Activated CD8-positive, alpha-beta T cell treated with anti-CD3 and anti-CD28 coated beads for 36 hours (primary cell): ENCODE results near the gene SUCNR1. TPM values are rescaled to one million over a fixed set of nuclear protein-coding genes. Genes with fewer than 3 reads are reported as not detected.
"Not testable (repeated sequence)": the region's sequence is repeated elsewhere in the genome, so short reads cannot be mapped to it uniquely, and the experiment has no call there.

ENCODE experiments used
- ATAC-seq: fragments of 200-7000 bp; cut with Tn5 transposase; one replicate; pipeline ENCODE4 v1.10.0; 2021; ENCODE audit warnings: mild to moderate bottlenecking, moderate library complexity
- CTCF ChIA-PET: fragments of 350-600 bp; sonication (Branson Sonifier 250); formaldehyde crosslinking; loops from one replicate; lab custom pipeline; 2021; ENCODE audit warnings: antibody characterized with exemption; lab: Charles Lee
- POLR2A ChIA-PET: fragments of 350-600 bp; sonication (Branson Sonifier 250); formaldehyde crosslinking; loops from one replicate; lab custom pipeline; 2021; ENCODE audit warnings: antibody characterized with exemption; lab: Charles Lee
- DNase-seq: peaks from one replicate; pipeline ENCODE4 v3.0.0-alpha.2; 2020
- H3K27ac Mint-ChIP-seq: one replicate; pipeline ENCODE4 v1.8.0; 2021; ENCODE audit warnings: mild to moderate bottlenecking, mixed read lengths
- H3K27me3 Mint-ChIP-seq: one replicate; pipeline ENCODE4 v1.8.0; 2021; ENCODE audit warnings: mixed read lengths
- H3K36me3 Mint-ChIP-seq: one replicate; pipeline ENCODE4 v1.8.0; 2021; ENCODE audit warnings: low read depth, mixed read lengths
- H3K4me1 Mint-ChIP-seq: one replicate; pipeline ENCODE4 v1.8.0; 2021; ENCODE audit warnings: low read depth, mixed read lengths
- H3K4me3 Mint-ChIP-seq: one replicate; pipeline ENCODE4 v1.8.0; 2021; ENCODE audit warnings: mild to moderate bottlenecking, moderate library complexity, mixed read lengths
- H3K9me3 Mint-ChIP-seq: one replicate; pipeline ENCODE4 v1.8.0; 2021; ENCODE audit warnings: mixed read lengths
- intact Hi-C: fragments of 100-400 bp; cut with micrococcal nuclease; formaldehyde crosslinking; loops from one replicate; pipeline ENCODE4 v1.10.0; 2022
- total RNA-seq, 2 experiments: library from RNA; stranded (reverse); gene quantifications; one replicate each; pipeline ENCODE4 v1.2.3, GENCODE V29; 2021
- TF ChIP-seq, protein P1 (sequence below): fragments of 200-600 bp; IDR thresholded peaks from one replicate; pipeline ENCODE4 v1.8.0; 2022; ENCODE audit warnings: antibody characterized with exemption, mild to moderate bottlenecking

Gene SUCNR1
- total RNA-seq, 2 experiments from 2014 or later, result not detected

DNA sequence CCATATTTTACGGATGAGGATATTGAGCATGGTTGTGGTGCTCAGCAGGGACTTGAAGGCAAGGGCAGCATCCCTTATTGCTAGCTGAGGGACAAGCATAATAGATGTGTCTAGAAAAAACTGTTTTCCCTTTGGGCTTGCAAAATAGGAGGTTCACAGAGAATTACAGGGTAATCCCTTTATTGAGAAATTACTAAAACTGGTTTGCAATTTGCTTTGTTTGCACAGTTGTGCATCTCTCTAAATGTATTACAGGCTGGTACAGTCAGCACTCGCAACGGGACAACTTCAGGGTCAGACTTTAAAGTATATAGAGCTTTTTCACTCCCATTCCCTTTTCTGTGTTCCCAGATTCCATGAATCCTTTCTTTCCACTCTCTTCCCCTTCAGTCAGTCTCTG lies 51.3 kb downstream of the SUCNR1 start:
- Mint-ChIP-seq H3K27ac (no peak overlapping the region), H3K4me1 (peaks cover 2% of the 10 kb centered on the region), H3K4me3 (no peak overlapping the region), H3K36me3 (no peaks in the 10 kb centered on the region), H3K9me3 (no peaks in the 10 kb centered on the region), H3K27me3 (no peaks in the 10 kb centered on the region)
- CTCF ChIA-PET, result no interaction called here
- POLR2A ChIA-PET, result interaction anchor here (1.3 kb wide), 1 partner anchor 23 kb away, joined by 3 read pairs; no protein-coding TSS in a partner anchor
- ATAC-seq (no peak), DNase-seq (no peak)
- intact Hi-C loops, result no loop called here
- TF ChIP-seq, protein P1, sequence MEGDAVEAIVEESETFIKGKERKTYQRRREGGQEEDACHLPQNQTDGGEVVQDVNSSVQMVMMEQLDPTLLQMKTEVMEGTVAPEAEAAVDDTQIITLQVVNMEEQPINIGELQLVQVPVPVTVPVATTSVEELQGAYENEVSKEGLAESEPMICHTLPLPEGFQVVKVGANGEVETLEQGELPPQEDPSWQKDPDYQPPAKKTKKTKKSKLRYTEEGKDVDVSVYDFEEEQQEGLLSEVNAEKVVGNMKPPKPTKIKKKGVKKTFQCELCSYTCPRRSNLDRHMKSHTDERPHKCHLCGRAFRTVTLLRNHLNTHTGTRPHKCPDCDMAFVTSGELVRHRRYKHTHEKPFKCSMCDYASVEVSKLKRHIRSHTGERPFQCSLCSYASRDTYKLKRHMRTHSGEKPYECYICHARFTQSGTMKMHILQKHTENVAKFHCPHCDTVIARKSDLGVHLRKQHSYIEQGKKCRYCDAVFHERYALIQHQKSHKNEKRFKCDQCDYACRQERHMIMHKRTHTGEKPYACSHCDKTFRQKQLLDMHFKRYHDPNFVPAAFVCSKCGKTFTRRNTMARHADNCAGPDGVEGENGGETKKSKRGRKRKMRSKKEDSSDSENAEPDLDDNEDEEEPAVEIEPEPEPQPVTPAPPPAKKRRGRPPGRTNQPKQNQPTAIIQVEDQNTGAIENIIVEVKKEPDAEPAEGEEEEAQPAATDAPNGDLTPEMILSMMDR, result no peak

GRCh38 chr3:151925419-151925818 lies 52.0 kb downstream of the SUCNR1 start:
- Mint-ChIP-seq H3K27me3 (no peaks in the 10 kb centered on the region), H3K36me3 (no peaks in the 10 kb centered on the region), H3K4me3 (no peak overlapping the region), H3K27ac (no peak overlapping the region), H3K9me3 (no peaks in the 10 kb centered on the region), H3K4me1 (peaks cover 2% of the 10 kb centered on the region)
- POLR2A ChIA-PET, result interaction anchor here (0.7 to 1.3 kb wide), 2 partner anchors 23 to 228 kb away, joined by 3 read pairs; no protein-coding TSS in a partner anchor
- DNase-seq (peak; percentile 56), ATAC-seq (no peak)
- CTCF ChIA-PET, result interaction anchor here (0.7 kb wide), 1 partner anchor 649 kb away, joined by 3 read pairs; no protein-coding TSS in a partner anchor
- TF ChIP-seq, protein P1, result no peak
- intact Hi-C loops, result no loop called here

DNA sequence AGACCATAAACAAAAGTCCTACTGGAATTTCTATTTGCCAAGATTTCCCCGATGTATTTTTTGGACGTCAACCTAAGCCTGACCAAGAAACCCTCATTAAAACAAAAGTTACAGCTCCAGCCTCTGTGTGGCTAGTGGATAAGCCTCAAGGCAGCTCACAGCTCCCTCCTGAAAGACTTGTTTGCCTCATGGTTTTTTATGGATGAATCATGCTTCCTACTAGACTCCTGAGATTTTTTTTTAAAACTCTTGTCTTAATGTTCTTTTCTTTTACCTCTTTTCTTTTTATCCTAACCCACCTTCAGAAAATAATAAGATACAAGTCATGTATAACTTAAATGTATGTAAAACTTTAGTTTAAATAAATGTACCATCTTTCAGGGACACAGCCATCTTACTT lies 52.4 kb downstream of the SUCNR1 start:
- H3K36me3 Mint-ChIP-seq, result no peaks in the 10 kb centered on the region
- no peak overlapping the region for H3K4me3 Mint-ChIP-seq
- peaks cover 2% of the 10 kb centered on the region for H3K4me1 Mint-ChIP-seq
- CTCF ChIA-PET, result interaction anchor here (0.7 kb wide), 1 partner anchor 648 kb away, joined by 3 read pairs; no protein-coding TSS in a partner anchor
- DNase-seq, result no peak
- POLR2A ChIA-PET, result interaction anchor here (0.7 to 1.3 kb wide), 2 partner anchors 24 to 228 kb away, joined by 3 read pairs; no protein-coding TSS in a partner anchor
- no peak for ATAC-seq
- no peak overlapping the region for H3K27ac Mint-ChIP-seq
- H3K9me3 Mint-ChIP-seq, result no peaks in the 10 kb centered on the region
- H3K27me3 Mint-ChIP-seq, result no peaks in the 10 kb centered on the region
- intact Hi-C loops, result no loop called here
- TF ChIP-seq, protein P1, result no peak

- POLR2A ChIA-PET, result no interaction called here
- DNase-seq (no peak), ATAC-seq (no peak)
- Mint-ChIP-seq H3K27ac (no peak overlapping the region), H3K9me3 (no peaks in the 10 kb centered on the region), H3K27me3 (no peaks in the 10 kb centered on the region), H3K4me1 (peaks cover 2% of the 10 kb centered on the region), H3K36me3 (no peaks in the 10 kb centered on the region), H3K4me3 (no peak overlapping the region)
- TF ChIP-seq, protein P1, result no peak
- CTCF ChIA-PET, result no interaction called here
- intact Hi-C loops, result no loop called here
Observed at GRCh38 chr3:151926956-151927355, 53.5 kb downstream of the SUCNR1 start.

GRCh38 chr3:151927915-151928525 lies 54.6 kb downstream of the SUCNR1 start:
- H3K9me3 Mint-ChIP-seq, H3K4me3 Mint-ChIP-seq, DNase-seq, H3K4me1 Mint-ChIP-seq, intact Hi-C loops, H3K27me3 Mint-ChIP-seq, H3K36me3 Mint-ChIP-seq, ATAC-seq, POLR2A ChIA-PET, H3K27ac Mint-ChIP-seq: not testable (repeated sequence)
- CTCF ChIA-PET, result interaction anchor here (2.2 kb wide), 1 partner anchor 9 kb away, joined by 7 read pairs; no protein-coding TSS in a partner anchor
